GM20000 (cell line): ENCODE results near the gene WSCD2.

Experiments
- DNase-seq: peaks from one replicate; pipeline ENCODE4 v3.0.0; 2012; ENCODE audit warnings: low spot score
- CTCF ChIP-seq: IDR thresholded peaks from 2 replicates; pipeline ENCODE4 v1.5.1; 2012; ENCODE audit warnings: mild to moderate bottlenecking, control low read depth; ENCODE audit errors: extremely low read depth, missing control alignments

The WSCD2 gene

GRCh38 chr12:108173892-108174291, 44.8 kb downstream of the WSCD2 start:
- TF ChIP-seq CTCF = no peak
- no peak for DNase-seq

- no peak for TF ChIP-seq CTCF
Measured at GRCh38 chr12:108174641-108175040, 45.6 kb downstream of the WSCD2 start.

GRCh38 chr12:108175310-108175709, 46.2 kb downstream of the WSCD2 start:
- TF ChIP-seq CTCF = no peak
- DNase-seq = no peak

More at GRCh38 chr12:108174641-108175040, 45.6 kb downstream of the WSCD2 start:
- no peak for DNase-seq

- DNase-seq = no peak
- TF ChIP-seq CTCF = no peak
Measured at GRCh38 chr12:108176292-108176691, 47.2 kb downstream of the WSCD2 start.

GRCh38 chr12:108177131-108177530, 48.0 kb downstream of the WSCD2 start:
- DNase-seq = no peak
- TF ChIP-seq CTCF = no peak

GRCh38 chr12:108179305-108179704, 50.2 kb downstream of the WSCD2 start:
- no peak for DNase-seq

More at GRCh38 chr12:108179305-108179704, 50.2 kb downstream of the WSCD2 start:
- no peak for TF ChIP-seq CTCF
